ENCODE measurements around the gene DOCK3. TPM values are rescaled to one million over a fixed set of nuclear protein-coding genes. Genes with fewer than 3 reads are reported as not detected.

DOCK3 gene
- total RNA-seq, 2 donors from 2014 or later = 7.7 to 8.5 TPM

GRCh38 chr3:51044982-51045381, 370.3 kb downstream of the DOCK3 start:
- H3K27me3 ChIP-seq (ENCODE audit: control insufficient read depth, insufficient read depth, low read length, poor library complexity, severe bottlenecking) = no peaks in the 10 kb centered on the region
- no peak overlapping the region for H3K4me3 ChIP-seq (ENCODE audit: low read length)
- WGBS, 2 experiments (ENCODE audit: insufficient coverage in 1 of 2, insufficient read length in 1 of 2) = no CpG with 5 or more reads among the region's 1 CpG
- Mint-ChIP-seq H3K27me3 (ENCODE audit: insufficient read depth) (no peaks in the 10 kb centered on the region), H3K36me3 (ENCODE audit: low read depth) (no peaks in the 10 kb centered on the region), H3K4me1 (peaks cover 8% of the 10 kb centered on the region), H3K4me3 (no peak overlapping the region), H3K27ac (no peak overlapping the region), H3K9me3 (no peaks in the 10 kb centered on the region)
- DNase-seq = no peak
- H3K4me1 ChIP-seq (ENCODE audit: control insufficient read depth, insufficient read depth, low read length) = no peaks in the 10 kb centered on the region
- H3K9ac ChIP-seq (ENCODE audit: extremely low read depth, low read length, poor library complexity, severe bottlenecking) = no peak overlapping the region
- no peaks in the 10 kb centered on the region for H3K36me3 ChIP-seq (ENCODE audit: control insufficient read depth, insufficient read depth, low read length)
- H3K27ac ChIP-seq (ENCODE audit: low read depth, low read length) = no peak overlapping the region
- H3K9me3 ChIP-seq (ENCODE audit: control insufficient read depth, low read length) = no peaks in the 10 kb centered on the region
- TF ChIP-seq, protein P1, sequence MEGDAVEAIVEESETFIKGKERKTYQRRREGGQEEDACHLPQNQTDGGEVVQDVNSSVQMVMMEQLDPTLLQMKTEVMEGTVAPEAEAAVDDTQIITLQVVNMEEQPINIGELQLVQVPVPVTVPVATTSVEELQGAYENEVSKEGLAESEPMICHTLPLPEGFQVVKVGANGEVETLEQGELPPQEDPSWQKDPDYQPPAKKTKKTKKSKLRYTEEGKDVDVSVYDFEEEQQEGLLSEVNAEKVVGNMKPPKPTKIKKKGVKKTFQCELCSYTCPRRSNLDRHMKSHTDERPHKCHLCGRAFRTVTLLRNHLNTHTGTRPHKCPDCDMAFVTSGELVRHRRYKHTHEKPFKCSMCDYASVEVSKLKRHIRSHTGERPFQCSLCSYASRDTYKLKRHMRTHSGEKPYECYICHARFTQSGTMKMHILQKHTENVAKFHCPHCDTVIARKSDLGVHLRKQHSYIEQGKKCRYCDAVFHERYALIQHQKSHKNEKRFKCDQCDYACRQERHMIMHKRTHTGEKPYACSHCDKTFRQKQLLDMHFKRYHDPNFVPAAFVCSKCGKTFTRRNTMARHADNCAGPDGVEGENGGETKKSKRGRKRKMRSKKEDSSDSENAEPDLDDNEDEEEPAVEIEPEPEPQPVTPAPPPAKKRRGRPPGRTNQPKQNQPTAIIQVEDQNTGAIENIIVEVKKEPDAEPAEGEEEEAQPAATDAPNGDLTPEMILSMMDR (conservative IDR thresholded peaks at IDR 0.05) = no peak

DNA sequence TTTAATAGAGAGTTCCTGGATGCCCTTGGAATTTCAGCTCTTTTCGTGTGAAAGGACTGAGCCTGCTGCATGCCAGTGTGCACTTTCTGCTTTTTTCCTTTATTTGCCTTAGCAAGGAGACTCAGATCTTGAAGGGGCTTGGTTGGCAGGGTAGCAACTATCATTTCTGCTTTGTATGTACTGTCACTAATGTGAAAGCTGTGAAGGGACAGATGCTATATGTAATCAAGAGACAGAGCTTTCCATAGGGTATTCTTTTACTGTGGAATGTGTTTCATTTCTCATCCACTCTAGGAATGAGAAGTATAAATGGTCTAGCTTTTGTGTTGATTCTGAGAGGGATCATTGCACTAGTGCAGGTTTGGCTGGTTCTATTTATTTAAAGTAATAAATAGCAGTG, 377.8 kb downstream of the DOCK3 start:
- H3K27me3 ChIP-seq (ENCODE audit: control insufficient read depth, insufficient read depth, low read length, poor library complexity, severe bottlenecking) = no peaks in the 10 kb centered on the region
- TF ChIP-seq, protein P1 (conservative IDR thresholded peaks at IDR 0.05) = no peak
- no peak overlapping the region for H3K4me3 ChIP-seq (ENCODE audit: low read length)
- Mint-ChIP-seq H3K36me3 (ENCODE audit: low read depth) (no peaks in the 10 kb centered on the region), H3K27ac (no peak overlapping the region), H3K27me3 (ENCODE audit: insufficient read depth) (no peaks in the 10 kb centered on the region), H3K9me3 (no peaks in the 10 kb centered on the region), H3K4me1 (peaks cover 13% of the 10 kb centered on the region), H3K4me3 (no peak overlapping the region)
- no peaks in the 10 kb centered on the region for H3K9me3 ChIP-seq (ENCODE audit: control insufficient read depth, low read length)
- 91 to 94% methylated on average over 1 of the region's 1 CpG for WGBS, 2 experiments (ENCODE audit: insufficient coverage in 1 of 2, insufficient read length in 1 of 2)
- no peaks in the 10 kb centered on the region for H3K4me1 ChIP-seq (ENCODE audit: control insufficient read depth, insufficient read depth, low read length)
- H3K9ac ChIP-seq (ENCODE audit: extremely low read depth, low read length, poor library complexity, severe bottlenecking) = no peak overlapping the region
- no peak for DNase-seq
- no peaks in the 10 kb centered on the region for H3K36me3 ChIP-seq (ENCODE audit: control insufficient read depth, insufficient read depth, low read length)
- no peak overlapping the region for H3K27ac ChIP-seq (ENCODE audit: low read depth, low read length)

DNA sequence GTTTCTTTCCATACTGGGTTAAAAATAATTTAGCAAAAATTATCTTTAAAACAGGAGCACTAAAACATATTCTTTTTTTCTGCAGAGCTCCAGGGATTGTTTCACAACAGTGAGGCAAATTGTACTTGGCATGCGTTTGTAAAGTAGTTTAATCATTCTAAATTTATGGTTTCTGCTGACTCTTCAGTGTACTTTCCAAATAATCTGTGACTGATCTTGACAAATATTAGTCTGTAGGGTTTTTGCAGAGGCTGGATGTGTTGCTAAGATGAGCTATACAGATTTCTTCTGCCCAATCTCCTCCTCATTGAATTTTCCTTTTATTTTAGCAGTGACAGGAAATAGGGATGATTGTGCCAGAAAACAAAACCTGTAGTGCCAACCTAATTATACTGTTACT, 382.4 kb downstream of the DOCK3 start:
- H3K27me3 Mint-ChIP-seq (ENCODE audit: insufficient read depth) = no peaks in the 10 kb centered on the region
- no peaks in the 10 kb centered on the region for H3K27me3 ChIP-seq (ENCODE audit: control insufficient read depth, insufficient read depth, low read length, poor library complexity, severe bottlenecking)
- H3K9ac ChIP-seq (ENCODE audit: extremely low read depth, low read length, poor library complexity, severe bottlenecking) = no peak overlapping the region
- H3K9me3 ChIP-seq (ENCODE audit: control insufficient read depth, low read length) = no peaks in the 10 kb centered on the region
- no peak overlapping the region for H3K4me3 ChIP-seq (ENCODE audit: low read length)
- H3K4me1 Mint-ChIP-seq = peaks cover 5% of the 10 kb centered on the region
- 86% methylated on average over 1 of the region's 1 CpG; no CpG with 5 or more reads in 1 of the 2 experiments for WGBS, 2 experiments (ENCODE audit: insufficient coverage in 1 of 2, insufficient read length in 1 of 2)
- H3K36me3 Mint-ChIP-seq (ENCODE audit: low read depth) = no peaks in the 10 kb centered on the region
- H3K27ac ChIP-seq (ENCODE audit: low read depth, low read length) = no peak overlapping the region
- no peak overlapping the region for H3K27ac Mint-ChIP-seq
- H3K36me3 ChIP-seq (ENCODE audit: control insufficient read depth, insufficient read depth, low read length) = no peaks in the 10 kb centered on the region
- H3K4me1 ChIP-seq (ENCODE audit: control insufficient read depth, insufficient read depth, low read length) = no peaks in the 10 kb centered on the region
- no peak overlapping the region for H3K4me3 Mint-ChIP-seq
- DNase-seq = no peak
- TF ChIP-seq, protein P1 (conservative IDR thresholded peaks at IDR 0.05) = no peak
- peaks cover 3% of the 10 kb centered on the region for H3K9me3 Mint-ChIP-seq
